ENCODE data around the gene RFNG. TPM values are rescaled to one million over a fixed set of nuclear protein-coding genes. Genes with fewer than 3 reads are reported as not detected.
A peak's percentile ranks its signal among the peaks of the same experiment; 100 is the strongest.

RFNG gene
- total RNA-seq, 1 experiment from 2014 or later, result 31.5 TPM

- ChIA-PET POLR2A (ENCODE audit: low non-redundant PET) (no interaction called here), CTCF (no interaction called here)
- no peak overlapping the region for H3K4me3 ChIP-seq (ENCODE audit: low read depth, low read length, poor library complexity, severe bottlenecking)
- no peak overlapping the region for H3K27ac ChIP-seq (ENCODE audit: low read depth, low read length, poor library complexity, severe bottlenecking)
- no peaks in the 10 kb centered on the region for H3K4me1 ChIP-seq (ENCODE audit: insufficient read depth, low read length, poor library complexity, severe bottlenecking)
- peaks cover 100% of the 10 kb centered on the region for H3K36me3 ChIP-seq (ENCODE audit: insufficient read depth, low read length, poor library complexity, severe bottlenecking)
- no peak for DNase-seq (ENCODE audit: low spot score)
- TF ChIP-seq EZH2 (IDR thresholded peaks at IDR 0.05; ENCODE audit: borderline replicate concordance, low read depth, low read length, poor library complexity, severe bottlenecking) (no peak), CTCF (conservative IDR thresholded peaks at IDR 0.05; ENCODE audit: low read depth, low read length) (no peak)
- no peaks in the 10 kb centered on the region for H3K27me3 ChIP-seq (replicated peaks; ENCODE audit: insufficient read depth, low read depth, low read length, poor library complexity)
- no peaks in the 10 kb centered on the region for H3K9me3 ChIP-seq (ENCODE audit: low read depth, low read length, poor library complexity, severe bottlenecking)
- intact Hi-C loops (cut with micrococcal nuclease; ENCODE audit: unreplicated experiment), result no loop called here
- TSS peak; percentile 21 for BruUV-seq (replicated peaks)
Observed at GRCh38 chr17:82087961-82088837, 36.6 kb upstream of the RFNG start.

DNA sequence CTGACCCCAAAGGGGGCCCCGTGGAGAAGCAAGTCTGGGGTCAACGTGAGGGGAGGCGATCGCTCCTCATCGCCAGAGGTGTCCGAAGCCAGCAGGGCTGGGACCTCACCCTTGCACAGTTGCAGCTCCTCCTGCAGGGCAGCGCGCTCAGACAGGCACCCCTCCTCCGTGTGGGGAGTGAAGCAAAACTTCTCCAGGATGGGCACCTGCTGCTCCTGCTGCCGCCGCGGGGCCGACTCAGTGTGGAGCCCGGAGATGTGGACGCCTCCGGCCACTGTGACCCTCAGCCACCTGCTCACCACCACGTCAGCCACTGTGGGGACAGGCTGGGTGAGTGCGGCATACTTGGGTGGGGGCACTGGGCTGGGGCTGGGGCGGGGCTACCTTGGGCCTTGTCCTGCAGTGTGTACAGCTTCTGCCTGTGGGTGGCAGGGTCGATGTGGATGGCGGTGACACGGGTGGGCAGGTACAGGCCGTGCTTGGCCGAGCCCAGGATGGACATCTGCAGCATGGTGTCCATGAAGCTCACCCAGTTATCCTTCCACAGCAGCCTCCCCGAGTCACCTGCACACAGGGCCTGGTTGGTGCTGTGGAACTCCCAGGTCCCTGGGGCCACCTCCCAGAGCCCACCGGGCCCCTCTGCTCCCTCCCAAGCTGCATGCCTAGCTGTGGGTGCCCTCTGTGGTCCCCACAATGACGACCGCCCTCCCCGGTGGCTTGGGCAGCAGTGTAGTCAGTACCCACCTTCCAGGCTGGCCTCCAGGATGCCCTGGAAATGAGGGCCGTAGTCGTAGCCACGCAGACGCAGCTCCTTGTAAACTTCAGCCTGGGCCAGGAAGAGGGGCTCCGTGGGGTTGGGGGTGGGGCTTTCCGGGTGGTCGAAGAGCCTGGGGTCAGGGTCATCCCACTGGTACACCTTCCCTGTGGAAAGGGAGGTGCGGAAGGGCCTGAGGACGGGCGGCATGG, 35.6 kb upstream of the RFNG start:
- H3K27me3 ChIP-seq (replicated peaks; ENCODE audit: insufficient read depth, low read depth, low read length, poor library complexity), result no peaks in the 10 kb centered on the region
- CTCF ChIA-PET, result no interaction called here
- intact Hi-C loops (cut with micrococcal nuclease; ENCODE audit: unreplicated experiment), result no loop called here
- POLR2A ChIA-PET (ENCODE audit: low non-redundant PET), result no interaction called here
- no peak for DNase-seq (ENCODE audit: low spot score)
- no peak overlapping the region for H3K4me3 ChIP-seq (ENCODE audit: low read depth, low read length, poor library complexity, severe bottlenecking)
- H3K36me3 ChIP-seq (ENCODE audit: insufficient read depth, low read length, poor library complexity, severe bottlenecking), result peaks cover 100% of the 10 kb centered on the region
- no peaks in the 10 kb centered on the region for H3K4me1 ChIP-seq (ENCODE audit: insufficient read depth, low read length, poor library complexity, severe bottlenecking)
- H3K27ac ChIP-seq (ENCODE audit: low read depth, low read length, poor library complexity, severe bottlenecking), result no peak overlapping the region
- BruUV-seq (replicated peaks), result no TSS peak
- TF ChIP-seq EZH2 (IDR thresholded peaks at IDR 0.05; ENCODE audit: borderline replicate concordance, low read depth, low read length, poor library complexity, severe bottlenecking) (no peak), CTCF (conservative IDR thresholded peaks at IDR 0.05; ENCODE audit: low read depth, low read length) (no peak)
- no peaks in the 10 kb centered on the region for H3K9me3 ChIP-seq (ENCODE audit: low read depth, low read length, poor library complexity, severe bottlenecking)

- CTCF ChIA-PET, result no interaction called here
- peaks cover 99% of the 10 kb centered on the region for H3K36me3 ChIP-seq (ENCODE audit: insufficient read depth, low read length, poor library complexity, severe bottlenecking)
- H3K4me3 ChIP-seq (ENCODE audit: low read depth, low read length, poor library complexity, severe bottlenecking), result no peak overlapping the region
- no peaks in the 10 kb centered on the region for H3K9me3 ChIP-seq (ENCODE audit: low read depth, low read length, poor library complexity, severe bottlenecking)
- POLR2A ChIA-PET (ENCODE audit: low non-redundant PET), result no interaction called here
- H3K27ac ChIP-seq (ENCODE audit: low read depth, low read length, poor library complexity, severe bottlenecking), result no peak overlapping the region
- no peaks in the 10 kb centered on the region for H3K4me1 ChIP-seq (ENCODE audit: insufficient read depth, low read length, poor library complexity, severe bottlenecking)
- no peak for TF ChIP-seq CTCF (conservative IDR thresholded peaks at IDR 0.05; ENCODE audit: low read depth, low read length)
- no peak for TF ChIP-seq EZH2 (IDR thresholded peaks at IDR 0.05; ENCODE audit: borderline replicate concordance, low read depth, low read length, poor library complexity, severe bottlenecking)
- no peak for DNase-seq (ENCODE audit: low spot score)
- intact Hi-C loops (cut with micrococcal nuclease; ENCODE audit: unreplicated experiment), result no loop called here
- H3K27me3 ChIP-seq (replicated peaks; ENCODE audit: insufficient read depth, low read depth, low read length, poor library complexity), result no peaks in the 10 kb centered on the region
- BruUV-seq (replicated peaks), result no TSS peak
Observed at GRCh38 chr17:82085931-82086764, 34.5 kb upstream of the RFNG start.

Data from A673 (cell line).